C4-2B (cell line): ENCODE results near the gene DTX4.

Source experiments
- H3K27ac ChIP-seq: fragments of 450-650 bp; 2 replicates; pipeline ENCODE4 v1.5.1; 2017
- CTCF ChIP-seq: fragments of 450-650 bp; conservative IDR thresholded peaks from 2 replicates; pipeline ENCODE4 v1.5.1; 2017; ENCODE audit warnings: mild to moderate bottlenecking
- ZFX ChIP-seq: fragments of 450-650 bp; IDR thresholded peaks from 2 replicates; pipeline ENCODE4 v1.6.1; 2017

The DTX4 gene

DNA sequence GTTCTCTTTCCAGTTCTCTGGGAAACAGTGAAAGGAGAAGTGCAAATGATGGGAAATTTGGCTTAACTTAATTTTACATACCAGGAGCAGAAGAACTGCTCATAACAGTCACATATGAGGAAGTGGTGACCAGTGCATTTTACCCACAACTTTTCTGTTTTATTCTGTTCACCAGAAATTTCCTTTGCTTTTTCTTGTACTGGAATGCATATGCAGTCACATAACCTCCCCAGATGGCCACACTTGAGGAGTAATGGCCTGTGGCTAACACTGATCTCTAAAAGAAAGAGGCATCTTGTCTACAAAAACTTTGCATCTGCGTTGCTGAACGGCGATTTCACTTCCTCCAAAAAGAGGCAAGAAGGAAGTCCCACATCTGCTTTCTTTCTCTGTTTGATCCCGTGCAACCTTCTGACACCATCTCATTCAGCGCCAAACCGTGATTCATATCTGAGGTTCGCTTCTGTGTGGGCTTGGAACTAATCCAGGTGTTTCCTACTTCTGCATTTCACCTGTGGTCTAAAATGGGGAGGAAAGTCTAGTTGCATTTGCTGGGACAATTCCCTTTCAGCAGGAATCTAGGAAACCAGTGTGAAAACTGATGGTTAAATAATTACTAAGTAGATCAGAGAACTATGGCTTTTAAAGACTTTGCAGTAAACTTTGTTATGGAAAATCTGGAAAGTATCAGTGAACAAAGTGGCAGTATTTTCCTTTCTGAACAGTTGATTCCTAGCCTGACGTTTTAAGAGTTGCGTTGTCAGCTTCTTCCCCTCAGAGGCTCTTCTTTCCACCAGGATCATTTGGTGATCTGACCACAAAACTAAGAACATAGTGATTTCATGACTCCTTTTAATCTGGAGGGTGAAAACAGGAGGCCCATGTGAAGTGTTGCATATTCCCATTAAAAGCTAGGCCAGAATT is 45.0 kb downstream of the DTX4 start:
- no peak overlapping the region for H3K27ac ChIP-seq

DNA sequence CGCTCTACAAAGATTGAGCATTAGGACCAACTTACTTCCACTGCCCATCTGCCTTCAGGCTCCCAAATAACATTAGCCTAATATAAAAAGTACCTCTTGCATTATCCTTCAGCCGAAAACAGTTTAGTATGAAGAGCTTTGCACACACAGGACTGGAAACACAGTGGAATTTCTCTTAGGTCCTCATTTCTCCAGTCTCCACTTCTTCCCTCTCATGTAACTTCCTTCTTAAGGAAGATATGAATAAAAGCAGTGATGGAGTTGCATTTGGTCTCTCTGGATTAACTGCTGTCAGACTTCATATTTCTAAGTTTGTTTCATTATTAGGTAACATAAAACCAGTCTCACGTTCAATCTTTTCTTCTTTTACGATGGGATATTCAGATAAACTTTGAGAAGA is 46.4 kb downstream of the DTX4 start:
- TF ChIP-seq CTCF (no peak), ZFX (no peak)
- H3K27ac ChIP-seq: no peak overlapping the region

More for the DNA sequence above, 45.0 kb downstream of the DTX4 start:
- TF ChIP-seq ZFX (no peak), CTCF (no peak)

- no peak overlapping the region for H3K27ac ChIP-seq
- no peak for TF ChIP-seq CTCF
Observed at GRCh38 chr11:59218893-59219292, 47.0 kb downstream of the DTX4 start.

GRCh38 chr11:59219836-59220235 is 47.9 kb downstream of the DTX4 start:
- no peak overlapping the region for H3K27ac ChIP-seq
- TF ChIP-seq CTCF (no peak), ZFX (no peak)

DNA sequence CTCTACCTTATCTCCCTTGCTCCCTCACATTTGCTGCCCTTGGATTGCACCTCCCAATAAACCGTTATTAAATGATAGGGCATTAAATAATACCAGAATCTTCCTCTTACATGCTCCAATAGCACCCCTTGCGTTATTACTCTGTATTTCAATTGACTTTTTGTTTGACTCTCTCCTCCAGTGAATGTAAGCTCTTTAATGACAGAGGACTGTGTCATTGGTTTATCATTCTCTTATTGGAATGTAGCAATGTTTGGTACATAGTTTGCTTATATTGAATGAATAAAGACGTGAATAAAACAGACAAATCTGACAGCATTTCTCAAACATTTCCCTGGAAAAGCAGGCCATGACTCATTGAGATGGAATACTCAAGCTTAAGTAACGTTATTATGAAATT is 49.5 kb downstream of the DTX4 start:
- no peak for TF ChIP-seq ZFX
- TF ChIP-seq CTCF: no peak
- H3K27ac ChIP-seq: no peak overlapping the region

GRCh38 chr11:59222464-59223060 is 50.6 kb downstream of the DTX4 start:
- H3K27ac ChIP-seq: no peak overlapping the region
- no peak for TF ChIP-seq CTCF
- no peak for TF ChIP-seq ZFX

DNA sequence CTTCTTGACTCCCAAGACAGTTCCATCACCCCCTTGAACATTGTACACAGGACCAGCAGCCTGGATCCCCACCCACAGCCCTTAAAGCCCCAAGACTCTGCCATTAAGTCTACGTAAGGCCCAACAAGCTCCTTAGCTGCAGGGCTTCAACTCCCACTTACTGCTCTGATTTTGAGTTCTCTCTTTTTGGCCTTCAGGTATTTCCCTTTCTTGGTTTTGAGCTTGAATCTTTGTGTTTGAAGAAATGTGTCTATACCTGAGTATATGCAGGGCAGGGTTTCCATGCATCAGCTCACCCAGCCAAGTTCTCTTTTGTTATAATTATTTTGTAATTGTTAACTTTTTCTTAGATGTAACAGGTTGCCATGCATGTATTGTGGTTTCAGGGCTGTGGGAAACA is 51.2 kb downstream of the DTX4 start:
- H3K27ac ChIP-seq: no peak overlapping the region
- TF ChIP-seq CTCF (no peak), ZFX (no peak)
